GM21515 (cell line): ENCODE data around the gene CDH13.

Experiments
- ATAC-seq: cut with Tn5 transposase; IDR thresholded peaks from one replicate; pipeline ENCODE4 v1.9.1; 2021; ENCODE audit not compliant: unreplicated experiment

The CDH13 gene

GRCh38 chr16:83586461-83587200, 959.9 kb downstream of the CDH13 start:
- ATAC-seq: no peak

DNA sequence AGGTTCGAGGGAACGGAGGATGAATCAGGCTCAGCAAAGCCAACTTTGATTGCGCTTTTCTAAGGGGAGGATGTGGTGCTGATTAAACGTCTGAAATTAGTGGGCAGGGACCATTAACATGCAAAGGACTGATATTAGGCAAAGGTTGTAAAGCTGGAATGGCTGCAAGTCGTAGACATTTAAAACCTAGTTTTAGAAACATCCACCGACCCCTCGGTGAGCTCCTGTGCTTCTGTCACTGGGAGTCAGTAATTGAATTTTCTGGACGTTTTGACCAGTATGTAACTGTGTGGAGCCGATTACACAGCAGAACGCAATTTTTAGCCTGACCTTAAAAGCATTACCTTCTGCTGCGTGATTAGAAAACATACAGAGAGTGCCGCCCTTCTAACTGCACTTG, 960.4 kb downstream of the CDH13 start:
- no peak for ATAC-seq

DNA sequence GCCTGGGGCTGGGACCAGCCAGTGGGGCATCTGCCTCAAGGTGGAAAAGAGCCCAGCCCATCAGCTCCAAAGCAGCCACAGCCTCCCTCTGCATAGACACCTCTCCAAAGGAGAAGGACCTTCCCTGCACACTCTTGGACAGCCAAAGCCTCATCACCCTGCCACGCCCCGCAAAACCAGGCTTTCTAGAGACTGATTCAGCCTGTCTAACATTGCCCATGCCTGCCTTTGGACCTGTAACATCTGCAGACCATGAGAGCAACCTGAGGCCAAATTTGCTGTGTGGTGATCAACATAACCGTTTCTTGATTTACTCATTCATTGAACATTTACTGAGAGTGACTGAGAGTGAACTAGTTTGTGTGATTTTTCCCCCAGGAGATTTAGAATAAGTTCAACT, 961.3 kb downstream of the CDH13 start:
- no peak for ATAC-seq

DNA sequence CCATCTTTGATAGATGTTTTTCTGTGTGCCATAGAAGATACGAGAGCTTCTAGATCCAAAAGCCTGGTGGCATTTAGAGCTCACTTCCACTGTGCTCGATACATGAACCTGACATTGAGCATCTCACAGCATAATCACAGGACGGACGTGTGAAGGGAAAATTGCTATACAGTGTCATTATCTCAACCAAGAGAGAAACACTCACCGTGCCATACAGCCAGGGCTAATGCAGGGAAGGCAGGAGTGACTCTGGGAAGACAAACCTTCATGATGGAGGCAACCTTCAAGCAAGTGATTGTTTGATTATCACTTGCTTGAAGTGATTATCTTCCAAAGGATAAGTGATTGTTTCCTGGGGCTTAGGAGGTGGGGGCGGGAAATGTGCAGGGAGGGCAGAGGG, 962.8 kb downstream of the CDH13 start:
- ATAC-seq: no peak

DNA sequence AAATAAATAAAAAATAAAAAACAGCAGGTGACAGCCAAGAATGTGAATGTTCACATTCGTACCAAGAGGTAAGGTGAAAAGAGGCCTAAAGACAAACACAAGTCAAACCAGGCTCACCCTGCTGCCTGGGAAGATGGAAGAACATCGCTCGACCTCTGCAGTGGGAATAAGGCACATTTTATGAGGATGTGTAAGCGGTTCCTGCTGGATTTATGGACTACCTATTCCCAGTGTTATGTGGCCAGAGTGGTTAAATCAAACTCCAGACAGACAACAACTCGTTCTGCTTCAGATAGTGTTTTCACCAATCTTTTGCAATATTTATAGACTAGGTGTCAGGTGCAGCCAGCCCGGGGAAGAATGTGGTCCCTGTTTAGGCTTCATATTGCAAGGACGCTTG, 966.0 kb downstream of the CDH13 start:
- no peak for ATAC-seq

DNA sequence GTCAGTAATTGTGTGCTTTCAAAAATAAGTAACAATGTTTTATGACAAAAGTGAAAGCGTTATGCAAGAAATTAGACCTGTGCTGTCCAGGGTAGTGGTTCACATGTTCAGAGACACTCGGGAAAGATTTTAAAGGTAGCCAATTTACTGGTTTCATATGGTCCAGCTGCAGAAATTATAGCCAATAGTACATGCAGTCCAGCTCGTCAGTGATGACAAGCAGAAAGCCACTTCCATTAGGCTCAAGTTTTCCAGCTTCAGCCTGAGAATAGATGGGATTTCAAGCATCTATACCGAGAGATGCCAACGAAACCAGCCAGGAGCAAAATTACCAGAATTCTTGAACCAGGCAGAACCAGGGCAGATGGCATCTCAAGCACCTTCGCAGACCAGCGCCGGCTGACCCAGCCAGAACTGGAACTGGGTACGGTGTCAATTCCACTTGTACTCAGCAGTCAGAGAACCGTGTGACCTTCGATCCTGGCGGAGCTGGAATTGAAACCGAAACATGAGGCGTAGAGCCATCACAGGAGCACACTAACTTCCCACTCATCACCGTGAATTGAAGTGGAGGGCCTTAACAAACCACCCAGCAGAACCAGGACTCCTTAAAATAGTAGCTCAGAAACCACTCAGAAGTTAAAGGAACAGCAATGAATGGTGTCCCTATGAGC, 973.2 kb downstream of the CDH13 start:
- no peak for ATAC-seq

DNA sequence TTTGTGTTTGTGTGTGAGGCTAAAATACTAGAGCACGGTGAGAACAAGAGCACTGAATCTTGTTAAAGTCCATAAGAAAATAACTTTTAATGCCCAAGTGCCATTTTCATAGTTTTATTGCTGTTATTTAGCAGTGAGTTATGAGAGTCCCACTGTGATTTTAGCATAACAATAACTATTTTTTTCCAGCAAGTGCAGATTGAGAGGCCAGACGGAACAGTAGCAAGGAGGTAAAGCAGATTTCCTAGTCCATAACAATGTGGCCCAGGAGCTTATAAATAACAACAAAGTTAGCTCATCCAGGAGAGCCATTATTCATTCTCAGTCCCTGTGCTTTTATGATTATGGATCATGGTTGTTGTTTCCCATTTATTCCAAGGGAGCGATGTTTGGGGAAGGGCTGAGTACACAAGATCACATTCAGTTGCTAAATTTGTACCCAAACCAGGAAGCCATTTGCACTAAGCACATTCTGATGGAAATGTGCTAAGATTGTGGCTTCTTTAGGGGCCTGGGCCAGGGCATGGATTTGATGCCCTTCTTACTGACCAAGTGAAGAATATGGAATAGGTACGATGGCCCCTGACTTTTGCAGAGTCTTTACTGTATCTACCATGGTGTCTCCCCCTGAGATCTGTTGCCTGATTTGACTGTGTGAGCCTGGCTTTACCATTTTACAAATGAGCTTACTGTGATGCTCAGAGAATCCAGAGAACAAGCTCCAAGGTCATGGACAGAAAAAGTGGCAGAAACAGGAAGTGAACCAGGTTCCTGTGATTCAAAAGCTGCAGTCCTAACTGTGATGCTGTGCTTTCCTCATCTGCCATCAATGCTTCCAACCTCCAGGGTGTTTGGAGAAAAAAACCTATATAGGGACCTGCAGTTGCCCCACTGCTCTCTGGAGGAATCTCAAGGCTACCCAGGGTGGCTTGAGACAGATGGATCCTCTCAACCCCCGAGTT, 976.3 kb downstream of the CDH13 start:
- ATAC-seq: no peak

DNA sequence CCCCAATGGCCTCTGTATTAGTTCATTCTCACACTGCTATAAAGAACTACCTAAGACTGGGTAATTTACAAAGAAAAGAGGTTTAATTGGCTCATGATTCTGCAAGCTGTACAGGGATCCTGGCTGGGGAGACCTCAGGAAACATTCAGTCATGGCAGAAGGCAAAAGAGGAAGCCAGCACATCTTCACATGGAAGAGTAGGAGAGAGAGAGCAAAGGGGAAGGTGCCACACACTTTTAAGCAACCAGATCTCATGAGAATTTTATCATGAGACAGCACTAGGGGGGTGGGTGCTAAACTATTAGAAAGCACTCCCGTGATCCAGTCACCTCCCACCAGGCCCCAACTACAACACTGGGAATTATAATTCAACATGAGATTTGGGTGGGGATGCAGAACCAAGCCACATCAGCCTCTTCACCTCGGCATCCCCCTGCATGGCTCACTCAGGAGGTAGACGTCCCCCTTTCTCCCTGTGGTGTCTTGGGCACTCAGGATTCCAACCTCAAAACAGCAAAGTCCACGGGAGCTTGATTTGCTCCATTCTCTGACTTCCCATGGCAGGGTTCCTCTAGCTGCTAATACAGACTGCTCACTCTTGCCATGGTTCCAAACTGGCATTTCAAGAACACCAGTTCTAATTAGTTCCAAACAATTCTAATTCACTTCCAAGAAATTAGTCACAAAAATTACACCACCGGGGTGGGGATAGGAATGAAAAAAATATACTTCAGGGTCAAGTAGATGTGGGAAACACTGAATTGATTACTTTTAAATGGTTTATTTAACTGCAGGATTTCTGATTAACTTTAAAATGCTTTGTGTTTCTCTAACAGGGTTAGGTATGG, 977.2 kb downstream of the CDH13 start:
- ATAC-seq: no peak

- ATAC-seq: no peak
Measured at GRCh38 chr16:83606486-83607030, 979.8 kb downstream of the CDH13 start.

DNA sequence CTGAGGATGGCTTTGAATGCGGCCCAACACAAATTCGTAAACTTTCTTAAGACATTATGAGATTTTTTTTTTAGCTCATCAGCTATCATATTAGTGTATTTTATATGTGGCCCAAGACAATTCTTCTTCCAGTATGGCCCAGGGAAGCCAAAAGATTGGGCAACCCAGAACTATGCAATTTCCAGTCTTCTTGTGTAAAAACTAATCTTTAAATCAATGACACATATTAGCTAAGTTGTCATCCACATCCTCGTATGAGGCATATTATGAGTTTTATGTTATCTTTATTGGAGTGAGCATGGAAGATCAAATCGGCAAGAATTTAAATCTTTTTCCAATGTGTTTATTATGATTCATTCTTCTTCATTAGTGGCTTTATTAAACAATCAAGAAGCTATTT, 982.4 kb downstream of the CDH13 start:
- no peak for ATAC-seq

GRCh38 chr16:83615141-83615952, 988.6 kb downstream of the CDH13 start:
- ATAC-seq: no peak

DNA sequence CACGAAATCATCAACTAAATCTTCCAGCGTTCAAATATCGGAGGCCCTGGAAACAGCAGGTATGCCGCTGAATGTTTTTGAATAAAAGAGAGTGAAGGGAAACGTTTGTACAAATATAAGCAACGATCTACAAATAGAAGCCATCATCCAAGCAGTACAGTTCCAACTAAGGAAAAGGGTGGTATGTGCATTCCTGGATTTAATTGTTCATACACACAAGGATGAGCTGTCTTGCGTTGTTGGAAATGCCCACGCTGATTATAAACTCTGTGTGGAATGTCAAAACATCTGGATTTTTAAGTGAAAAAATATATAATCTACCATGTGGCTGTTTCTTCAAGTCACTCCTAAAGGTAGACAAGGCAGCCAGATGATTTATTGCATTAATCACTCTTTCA, 989.2 kb downstream of the CDH13 start:
- no peak for ATAC-seq

DNA sequence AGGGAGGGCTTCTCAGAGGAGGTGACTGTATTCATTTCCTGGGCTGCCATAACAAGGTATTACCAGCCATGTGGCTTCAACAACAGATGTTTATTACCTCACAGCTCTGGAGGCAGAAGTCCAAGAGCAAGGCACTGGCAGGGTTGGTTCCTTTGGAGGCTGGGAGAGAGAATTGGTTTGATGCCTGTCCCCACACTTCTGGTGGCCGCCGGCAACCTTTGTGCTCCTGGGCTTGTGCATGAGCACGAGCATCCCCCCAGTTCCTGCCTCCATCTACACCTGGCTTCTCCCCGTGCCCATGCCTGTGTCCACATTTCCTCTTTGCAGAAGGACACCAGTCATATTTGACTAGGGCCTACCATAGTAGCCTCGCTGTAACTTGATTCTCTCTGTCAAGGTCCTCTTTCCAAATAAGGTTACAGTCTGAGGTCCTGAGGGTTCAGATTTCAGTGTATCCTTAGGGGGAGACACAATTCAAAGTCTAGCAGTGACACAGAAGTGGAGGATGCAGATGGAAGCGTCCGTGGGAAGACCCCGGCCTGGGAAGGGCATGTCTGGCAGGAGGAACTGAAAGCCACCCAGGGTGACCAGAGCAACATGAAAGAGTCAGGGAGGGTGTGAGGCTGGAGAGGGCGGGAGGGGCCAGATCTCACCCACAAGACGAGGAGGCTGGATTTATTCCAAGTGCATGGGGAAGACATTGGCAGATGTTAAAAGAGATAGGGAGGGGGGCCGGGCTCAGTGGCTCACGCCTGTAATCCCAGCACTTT, 992.8 kb downstream of the CDH13 start:
- no peak for ATAC-seq

GRCh38 chr16:83622010-83622409, 995.2 kb downstream of the CDH13 start:
- no peak for ATAC-seq

DNA sequence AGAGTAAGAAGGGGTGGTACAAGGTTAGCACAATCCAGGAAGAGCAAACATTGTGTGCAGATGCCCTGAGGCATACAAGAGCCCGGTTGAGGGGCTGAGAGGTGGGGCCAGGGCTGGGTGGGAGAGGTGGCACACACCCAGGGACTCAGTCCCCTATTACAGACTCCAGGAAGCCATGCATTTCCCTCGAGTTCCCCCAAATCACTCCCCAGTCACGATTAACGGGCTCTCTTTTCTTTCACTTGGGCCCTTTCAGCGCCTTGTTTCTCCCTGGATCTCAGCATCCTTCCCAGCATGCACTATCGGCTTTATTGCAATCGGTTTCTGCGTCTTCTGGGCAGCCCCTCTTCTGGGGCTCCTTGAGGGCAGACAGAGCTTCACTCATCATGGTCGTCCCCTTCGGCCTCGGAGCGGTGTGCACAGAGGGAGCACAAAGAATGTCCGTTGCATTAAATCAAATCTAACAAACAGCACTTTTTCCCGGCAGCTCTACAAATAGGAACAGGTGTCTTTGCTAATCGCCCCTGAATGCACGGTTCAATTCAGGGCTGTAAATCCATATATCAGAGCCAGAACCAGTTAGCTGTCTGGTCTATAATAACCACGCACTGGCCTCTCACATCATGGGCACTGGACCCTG, 996.4 kb downstream of the CDH13 start:
- no peak for ATAC-seq

- no peak for ATAC-seq
Measured at GRCh38 chr16:83623892-83624291, 997.1 kb downstream of the CDH13 start.

- no peak for ATAC-seq
Measured at GRCh38 chr16:83624429-83625120, 997.8 kb downstream of the CDH13 start.

DNA sequence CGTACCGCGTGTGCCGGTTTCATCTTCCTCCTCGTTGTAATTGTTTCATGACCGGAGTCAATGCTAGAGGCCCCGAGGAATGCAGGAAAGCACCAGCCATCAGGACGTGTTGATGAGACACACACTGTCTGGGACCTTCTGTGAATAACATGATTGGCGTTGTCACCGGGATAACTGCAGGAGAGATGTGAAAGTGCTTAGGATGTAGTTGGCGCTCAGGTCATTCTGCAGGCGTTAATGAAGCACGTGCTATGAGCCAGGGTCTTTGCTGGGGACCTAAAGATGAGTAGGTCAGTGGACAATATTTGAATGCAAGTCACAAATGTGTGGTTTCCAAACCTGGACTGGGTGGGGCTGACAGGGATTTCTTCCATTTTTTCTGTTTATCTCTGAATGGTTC, 999.4 kb downstream of the CDH13 start:
- ATAC-seq: no peak
